Measurements from ENCODE around the gene FILIP1L. TPM values are rescaled to one million over a fixed set of nuclear protein-coding genes. Genes with fewer than 3 reads are reported as not detected.

Gene FILIP1L
- total and polyA plus RNA-seq, 2 of the 13 experiments (the other 11 are each of a cell fraction or from before 2014, with no cell fraction given): 8.1 to 187 TPM

DNA sequence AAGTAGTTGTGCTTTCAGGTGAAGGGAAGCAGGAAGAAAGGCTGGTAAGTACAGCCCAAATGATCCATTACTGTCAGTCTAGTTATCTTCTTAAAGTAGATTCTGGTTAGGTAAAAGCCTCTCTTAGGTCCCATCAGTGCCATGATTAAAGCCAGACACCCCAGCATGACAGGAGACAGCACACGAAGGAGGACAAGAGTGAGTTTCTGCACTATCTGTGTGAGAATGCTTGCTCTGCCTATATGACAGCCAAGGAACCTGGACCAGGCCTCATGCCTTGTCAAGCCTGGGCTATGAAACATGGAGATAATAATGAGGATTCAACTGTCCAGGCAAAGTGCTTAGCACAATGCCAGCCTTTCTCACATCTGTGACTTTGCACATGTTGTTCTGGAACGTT is 13.5 kb upstream of the FILIP1L start:
- Histone ChIP-seq H3K4me1 (ENCODE audit: insufficient read depth, low read length) (no peaks in the 10 kb centered on the region), H3K9ac (ENCODE audit: insufficient read depth, low read depth, low read length) (no peak overlapping the region), H3K4me3 (replicated peaks in 1 of 3; ENCODE audit: insufficient read depth in 1 of 3, low read depth in 2 of 3, low read length in 3 of 3) (no peak overlapping the region), H3K27me3 (ENCODE audit: control insufficient read depth in 1 of 2, insufficient read depth in 2 of 2, low read length in 2 of 2) (no peaks in the 10 kb centered on the region), H3K36me3 (replicated peaks in 1 of 2; ENCODE audit: control insufficient read depth in 1 of 2, insufficient read depth in 2 of 2, low read length in 2 of 2) (no peaks in the 10 kb centered on the region), H4K20me1 (ENCODE audit: insufficient read depth, low read length) (no peaks in the 10 kb centered on the region), H3K27ac (ENCODE audit: extremely low read length, insufficient read depth, low read length) (no peak overlapping the region), H2AFZ (ENCODE audit: low read length) (no peak overlapping the region), H3K79me2 (ENCODE audit: insufficient read depth, low read length) (no peaks in the 10 kb centered on the region), H3K4me2 (ENCODE audit: low read depth, low read length) (no peak overlapping the region), H3K9me3 (ENCODE audit: low read length) (no peaks in the 10 kb centered on the region)
- FAIRE-seq (no peak), DNase-seq (ENCODE audit: low spot score) (no peak), ATAC-seq (no peak)
- no TSS peak for BruUV-seq (replicated peaks)
- WGBS (ENCODE audit: low lambda C conversion rate): 97% methylated on average over 2 of the region's 2 CpGs
- intact Hi-C loops (cut with micrococcal nuclease; ENCODE audit: unreplicated experiment): no loop called here
- in situ Hi-C loops (cut with HindIII; ENCODE audit: extremely low pct_ligation_motif_present, low pct_unique_long_range_greater_than_20kb): no loop called here
- ChIA-PET CTCF (ENCODE audit: low intra/inter-chr PET ratio, low total read pairs) (no interaction called here), POLR2A (no interaction called here)
- TF ChIP-seq, protein P1, sequence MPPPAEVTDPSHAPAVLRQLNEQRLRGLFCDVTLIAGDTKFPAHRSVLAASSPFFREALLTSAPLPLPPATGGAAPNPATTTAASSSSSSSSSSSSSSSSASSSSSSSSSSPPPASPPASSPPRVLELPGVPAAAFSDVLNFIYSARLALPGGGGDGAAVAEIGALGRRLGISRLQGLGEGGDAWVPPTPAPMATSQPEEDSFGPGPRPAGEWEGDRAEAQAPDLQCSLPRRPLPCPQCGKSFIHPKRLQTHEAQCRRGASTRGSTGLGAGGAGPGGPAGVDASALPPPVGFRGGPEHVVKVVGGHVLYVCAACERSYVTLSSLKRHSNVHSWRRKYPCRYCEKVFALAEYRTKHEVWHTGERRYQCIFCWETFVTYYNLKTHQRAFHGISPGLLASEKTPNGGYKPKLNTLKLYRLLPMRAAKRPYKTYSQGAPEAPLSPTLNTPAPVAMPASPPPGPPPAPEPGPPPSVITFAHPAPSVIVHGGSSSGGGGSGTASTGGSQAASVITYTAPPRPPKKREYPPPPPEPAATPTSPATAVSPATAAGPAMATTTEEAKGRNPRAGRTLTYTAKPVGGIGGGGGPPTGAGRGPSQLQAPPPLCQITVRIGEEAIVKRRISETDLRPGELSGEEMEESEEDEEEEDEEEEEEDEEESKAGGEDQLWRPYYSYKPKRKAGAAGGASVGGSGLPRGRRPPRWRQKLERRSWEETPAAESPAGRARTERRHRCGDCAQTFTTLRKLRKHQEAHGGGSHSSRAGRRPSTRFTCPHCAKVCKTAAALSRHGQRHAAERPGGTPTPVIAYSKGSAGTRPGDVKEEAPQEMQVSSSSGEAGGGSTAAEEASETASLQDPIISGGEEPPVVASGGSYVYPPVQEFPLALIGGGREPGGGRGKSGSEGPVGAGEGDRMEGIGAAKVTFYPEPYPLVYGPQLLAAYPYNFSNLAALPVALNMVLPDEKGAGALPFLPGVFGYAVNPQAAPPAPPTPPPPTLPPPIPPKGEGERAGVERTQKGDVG (CRISPR knock-in tag; IDR thresholded peaks at IDR 0.05; ENCODE audit: borderline replicate concordance): no peak
- no peak for TF ChIP-seq CEBPG (CRISPR knock-in tag; IDR thresholded peaks at IDR 0.05)
- no peak for TF ChIP-seq NFYC (CRISPR knock-in tag; IDR thresholded peaks at IDR 0.05)
- no peak for TF ChIP-seq ZKSCAN5 (CRISPR knock-in tag; IDR thresholded peaks at IDR 0.05)
- TF ChIP-seq, protein P2, sequence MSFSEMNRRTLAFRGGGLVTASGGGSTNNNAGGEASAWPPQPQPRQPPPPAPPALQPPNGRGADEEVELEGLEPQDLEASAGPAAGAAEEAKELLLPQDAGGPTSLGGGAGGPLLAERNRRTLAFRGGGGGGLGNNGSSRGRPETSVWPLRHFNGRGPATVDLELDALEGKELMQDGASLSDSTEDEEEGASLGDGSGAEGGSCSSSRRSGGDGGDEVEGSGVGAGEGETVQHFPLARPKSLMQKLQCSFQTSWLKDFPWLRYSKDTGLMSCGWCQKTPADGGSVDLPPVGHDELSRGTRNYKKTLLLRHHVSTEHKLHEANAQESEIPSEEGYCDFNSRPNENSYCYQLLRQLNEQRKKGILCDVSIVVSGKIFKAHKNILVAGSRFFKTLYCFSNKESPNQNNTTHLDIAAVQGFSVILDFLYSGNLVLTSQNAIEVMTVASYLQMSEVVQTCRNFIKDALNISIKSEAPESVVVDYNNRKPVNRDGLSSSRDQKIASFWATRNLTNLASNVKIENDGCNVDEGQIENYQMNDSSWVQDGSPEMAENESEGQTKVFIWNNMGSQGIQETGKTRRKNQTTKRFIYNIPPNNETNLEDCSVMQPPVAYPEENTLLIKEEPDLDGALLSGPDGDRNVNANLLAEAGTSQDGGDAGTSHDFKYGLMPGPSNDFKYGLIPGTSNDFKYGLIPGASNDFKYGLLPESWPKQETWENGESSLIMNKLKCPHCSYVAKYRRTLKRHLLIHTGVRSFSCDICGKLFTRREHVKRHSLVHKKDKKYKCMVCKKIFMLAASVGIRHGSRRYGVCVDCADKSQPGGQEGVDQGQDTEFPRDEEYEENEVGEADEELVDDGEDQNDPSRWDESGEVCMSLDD (CRISPR knock-in tag; IDR thresholded peaks at IDR 0.05; ENCODE audit: borderline replicate concordance): no peak
- no peak for TF ChIP-seq ZNF781 (CRISPR knock-in tag; IDR thresholded peaks at IDR 0.05; ENCODE audit: borderline replicate concordance, not compliant biosample characterization)
- TF ChIP-seq, protein P3, sequence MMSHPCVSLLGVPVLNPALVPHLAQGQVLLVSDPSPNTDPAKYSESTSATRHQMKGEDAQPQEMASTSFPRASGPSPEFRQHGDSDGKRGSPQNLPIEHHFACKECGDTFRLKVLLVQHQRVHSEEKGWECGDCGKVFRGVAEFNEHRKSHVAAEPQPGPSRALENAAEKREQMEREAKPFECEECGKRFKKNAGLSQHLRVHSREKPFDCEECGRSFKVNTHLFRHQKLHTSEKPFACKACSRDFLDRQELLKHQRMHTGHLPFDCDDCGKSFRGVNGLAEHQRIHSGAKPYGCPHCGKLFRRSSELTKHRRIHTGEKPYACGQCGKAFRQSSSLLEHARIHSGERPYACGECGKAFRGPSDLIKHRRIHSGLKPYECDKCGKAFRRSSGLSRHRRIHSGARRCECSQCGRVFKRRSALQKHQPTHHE (CRISPR knock-in tag; IDR thresholded peaks at IDR 0.05; ENCODE audit: borderline replicate concordance): no peak
- TF ChIP-seq, protein P4, sequence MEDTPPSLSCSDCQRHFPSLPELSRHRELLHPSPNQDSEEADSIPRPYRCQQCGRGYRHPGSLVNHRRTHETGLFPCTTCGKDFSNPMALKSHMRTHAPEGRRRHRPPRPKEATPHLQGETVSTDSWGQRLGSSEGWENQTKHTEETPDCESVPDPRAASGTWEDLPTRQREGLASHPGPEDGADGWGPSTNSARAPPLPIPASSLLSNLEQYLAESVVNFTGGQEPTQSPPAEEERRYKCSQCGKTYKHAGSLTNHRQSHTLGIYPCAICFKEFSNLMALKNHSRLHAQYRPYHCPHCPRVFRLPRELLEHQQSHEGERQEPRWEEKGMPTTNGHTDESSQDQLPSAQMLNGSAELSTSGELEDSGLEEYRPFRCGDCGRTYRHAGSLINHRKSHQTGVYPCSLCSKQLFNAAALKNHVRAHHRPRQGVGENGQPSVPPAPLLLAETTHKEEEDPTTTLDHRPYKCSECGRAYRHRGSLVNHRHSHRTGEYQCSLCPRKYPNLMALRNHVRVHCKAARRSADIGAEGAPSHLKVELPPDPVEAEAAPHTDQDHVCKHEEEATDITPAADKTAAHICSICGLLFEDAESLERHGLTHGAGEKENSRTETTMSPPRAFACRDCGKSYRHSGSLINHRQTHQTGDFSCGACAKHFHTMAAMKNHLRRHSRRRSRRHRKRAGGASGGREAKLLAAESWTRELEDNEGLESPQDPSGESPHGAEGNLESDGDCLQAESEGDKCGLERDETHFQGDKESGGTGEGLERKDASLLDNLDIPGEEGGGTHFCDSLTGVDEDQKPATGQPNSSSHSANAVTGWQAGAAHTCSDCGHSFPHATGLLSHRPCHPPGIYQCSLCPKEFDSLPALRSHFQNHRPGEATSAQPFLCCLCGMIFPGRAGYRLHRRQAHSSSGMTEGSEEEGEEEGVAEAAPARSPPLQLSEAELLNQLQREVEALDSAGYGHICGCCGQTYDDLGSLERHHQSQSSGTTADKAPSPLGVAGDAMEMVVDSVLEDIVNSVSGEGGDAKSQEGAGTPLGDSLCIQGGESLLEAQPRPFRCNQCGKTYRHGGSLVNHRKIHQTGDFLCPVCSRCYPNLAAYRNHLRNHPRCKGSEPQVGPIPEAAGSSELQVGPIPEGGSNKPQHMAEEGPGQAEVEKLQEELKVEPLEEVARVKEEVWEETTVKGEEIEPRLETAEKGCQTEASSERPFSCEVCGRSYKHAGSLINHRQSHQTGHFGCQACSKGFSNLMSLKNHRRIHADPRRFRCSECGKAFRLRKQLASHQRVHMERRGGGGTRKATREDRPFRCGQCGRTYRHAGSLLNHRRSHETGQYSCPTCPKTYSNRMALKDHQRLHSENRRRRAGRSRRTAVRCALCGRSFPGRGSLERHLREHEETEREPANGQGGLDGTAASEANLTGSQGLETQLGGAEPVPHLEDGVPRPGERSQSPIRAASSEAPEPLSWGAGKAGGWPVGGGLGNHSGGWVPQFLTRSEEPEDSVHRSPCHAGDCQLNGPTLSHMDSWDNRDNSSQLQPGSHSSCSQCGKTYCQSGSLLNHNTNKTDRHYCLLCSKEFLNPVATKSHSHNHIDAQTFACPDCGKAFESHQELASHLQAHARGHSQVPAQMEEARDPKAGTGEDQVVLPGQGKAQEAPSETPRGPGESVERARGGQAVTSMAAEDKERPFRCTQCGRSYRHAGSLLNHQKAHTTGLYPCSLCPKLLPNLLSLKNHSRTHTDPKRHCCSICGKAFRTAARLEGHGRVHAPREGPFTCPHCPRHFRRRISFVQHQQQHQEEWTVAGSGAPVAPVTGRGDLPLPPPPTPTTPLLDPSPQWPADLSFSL (CRISPR knock-in tag; IDR thresholded peaks at IDR 0.05): no peak
- TF ChIP-seq ZNF264 (CRISPR knock-in tag; IDR thresholded peaks at IDR 0.05): no peak
- TF ChIP-seq CHD2 (IDR thresholded peaks at IDR 0.05; ENCODE audit: low read depth, low read length): no peak

Measured in HepG2 (cell line).